GM12891 (cell line): ENCODE results near the gene SSBP4.

Experiments used
- DNase-seq: peaks from one replicate; pipeline ENCODE4 v3.0.0; 2011; ENCODE audit warnings: low spot score; ENCODE audit not compliant: insufficient read length
- FAIRE-seq: peaks from 2 replicates; lab custom pipeline; 2011; peaks lifted over from hg19 to GRCh38; lab: Jason Lieb, UNC
- PAX5 ChIP-seq: IDR thresholded peaks from 2 replicates; pipeline ENCODE4 v1.6.1; 2011; ENCODE audit warnings: low read length, moderate library complexity, mild to moderate bottlenecking; ENCODE audit not compliant: insufficient read depth, severe bottlenecking
- POLR2A ChIP-seq: IDR thresholded peaks from 2 replicates; pipeline ENCODE4 v1.6.1; 2011; ENCODE audit warnings: low read depth, low read length, control low read depth
- POLR2AphosphoS5 ChIP-seq: IDR thresholded peaks from 2 replicates; pipeline ENCODE4 v1.6.1; 2011; ENCODE audit warnings: low read depth, low read length, control low read depth
- POU2F2 ChIP-seq: IDR thresholded peaks from 2 replicates; pipeline ENCODE4 v1.6.1; 2011; ENCODE audit warnings: low read depth, mild to moderate bottlenecking, control low read depth, low read length, moderate library complexity
- SPI1 ChIP-seq: IDR thresholded peaks from 2 replicates; pipeline ENCODE4 v1.6.1; 2011; ENCODE audit warnings: low read depth, low read length, control low read depth
- TAF1 ChIP-seq: IDR thresholded peaks from 2 replicates; pipeline ENCODE4 v1.6.1; 2011; ENCODE audit warnings: low read depth, low read length, control low read depth

Gene SSBP4

GRCh38 chr19:18470787-18471186 lies 51.6 kb downstream of the SSBP4 start:
- FAIRE-seq = no peak
- TF ChIP-seq PAX5 (no peak), POU2F2 (no peak), POLR2A (no peak), SPI1 (no peak), TAF1 (no peak), POLR2AphosphoS5 (no peak)
- DNase-seq = no peak

GRCh38 chr19:18473003-18473705 lies 54.0 kb downstream of the SSBP4 start:
- FAIRE-seq = no peak
- TF ChIP-seq SPI1 (no peak), TAF1 (no peak), PAX5 (no peak), POLR2A (no peak), POU2F2 (no peak), POLR2AphosphoS5 (no peak)
- DNase-seq = no peak

- FAIRE-seq (no peak), DNase-seq (no peak)
Observed at GRCh38 chr19:18473706-18474087, 54.5 kb downstream of the SSBP4 start.

GRCh38 chr19:18474366-18474887 lies 55.2 kb downstream of the SSBP4 start:
- FAIRE-seq (peak; percentile 9), DNase-seq (no peak)
- TF ChIP-seq PAX5 = no peak
- TF ChIP-seq SPI1 = no peak
- no peak for TF ChIP-seq POU2F2
- no peak for TF ChIP-seq POLR2AphosphoS5
- TF ChIP-seq POLR2A = no peak
- no peak for TF ChIP-seq TAF1

More at GRCh38 chr19:18473706-18474087, 54.5 kb downstream of the SSBP4 start:
- no peak for TF ChIP-seq TAF1
- TF ChIP-seq POLR2AphosphoS5 = no peak
- no peak for TF ChIP-seq POU2F2
- no peak for TF ChIP-seq POLR2A
- TF ChIP-seq PAX5 = no peak

- no peak for FAIRE-seq
- DNase-seq = no peak
- TF ChIP-seq POLR2AphosphoS5 (no peak), POU2F2 (no peak), TAF1 (no peak), PAX5 (no peak), SPI1 (no peak), POLR2A (no peak)
Observed at GRCh38 chr19:18475004-18475453, 55.8 kb downstream of the SSBP4 start.

- TF ChIP-seq PAX5 (no peak), POLR2A (no peak), TAF1 (no peak), SPI1 (no peak), POLR2AphosphoS5 (no peak), POU2F2 (no peak)
- FAIRE-seq (no peak), DNase-seq (no peak)
Observed at GRCh38 chr19:18475762-18476331, 56.6 kb downstream of the SSBP4 start.

- TF ChIP-seq POLR2AphosphoS5 = no peak
- no peak for TF ChIP-seq SPI1
- no peak for TF ChIP-seq POLR2A
- no peak for TF ChIP-seq POU2F2
- no peak for TF ChIP-seq TAF1
- TF ChIP-seq PAX5 = no peak
- DNase-seq = no peak
- FAIRE-seq = no peak
Observed at GRCh38 chr19:18476507-18477041, 57.4 kb downstream of the SSBP4 start.

GRCh38 chr19:18477042-18477779 lies 58.0 kb downstream of the SSBP4 start:
- FAIRE-seq = no peak
- TF ChIP-seq SPI1 = no peak
- no peak for TF ChIP-seq POU2F2
- no peak for TF ChIP-seq PAX5
- no peak for TF ChIP-seq POLR2AphosphoS5
- TF ChIP-seq POLR2A = no peak
- no peak for TF ChIP-seq TAF1
- no peak for DNase-seq

GRCh38 chr19:18477974-18478373 lies 58.8 kb downstream of the SSBP4 start:
- no peak for DNase-seq
- FAIRE-seq = no peak
- no peak for TF ChIP-seq PAX5
- TF ChIP-seq POLR2AphosphoS5 = no peak
